ENCODE data around the gene PRKAG2. TPM values are rescaled to one million over a fixed set of nuclear protein-coding genes. Genes with fewer than 3 reads are reported as not detected.

PRKAG2 gene
- total RNA-seq, 1 experiment from 2014 or later: 73.9 TPM

DNA sequence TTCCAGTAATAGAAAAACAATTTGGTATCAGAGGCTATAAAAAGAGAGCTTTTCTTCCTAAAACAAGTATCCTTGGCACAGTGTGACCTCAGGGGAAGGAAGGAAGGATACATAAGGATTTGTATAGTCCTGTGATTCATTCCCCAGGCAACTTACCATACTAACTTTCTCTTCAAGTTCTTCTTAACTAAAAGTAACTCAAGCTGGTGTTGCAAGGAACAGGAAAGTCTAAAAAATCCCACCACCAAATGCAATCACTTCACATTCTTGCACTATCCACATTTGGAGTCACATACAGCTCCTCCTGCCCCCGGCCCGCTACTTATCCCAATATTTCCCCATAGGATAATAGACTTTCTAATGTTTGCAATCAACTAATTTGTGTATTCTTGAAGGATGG, 84.8 kb downstream of the PRKAG2 start:
- TF ChIP-seq, protein P1, sequence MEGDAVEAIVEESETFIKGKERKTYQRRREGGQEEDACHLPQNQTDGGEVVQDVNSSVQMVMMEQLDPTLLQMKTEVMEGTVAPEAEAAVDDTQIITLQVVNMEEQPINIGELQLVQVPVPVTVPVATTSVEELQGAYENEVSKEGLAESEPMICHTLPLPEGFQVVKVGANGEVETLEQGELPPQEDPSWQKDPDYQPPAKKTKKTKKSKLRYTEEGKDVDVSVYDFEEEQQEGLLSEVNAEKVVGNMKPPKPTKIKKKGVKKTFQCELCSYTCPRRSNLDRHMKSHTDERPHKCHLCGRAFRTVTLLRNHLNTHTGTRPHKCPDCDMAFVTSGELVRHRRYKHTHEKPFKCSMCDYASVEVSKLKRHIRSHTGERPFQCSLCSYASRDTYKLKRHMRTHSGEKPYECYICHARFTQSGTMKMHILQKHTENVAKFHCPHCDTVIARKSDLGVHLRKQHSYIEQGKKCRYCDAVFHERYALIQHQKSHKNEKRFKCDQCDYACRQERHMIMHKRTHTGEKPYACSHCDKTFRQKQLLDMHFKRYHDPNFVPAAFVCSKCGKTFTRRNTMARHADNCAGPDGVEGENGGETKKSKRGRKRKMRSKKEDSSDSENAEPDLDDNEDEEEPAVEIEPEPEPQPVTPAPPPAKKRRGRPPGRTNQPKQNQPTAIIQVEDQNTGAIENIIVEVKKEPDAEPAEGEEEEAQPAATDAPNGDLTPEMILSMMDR (IDR thresholded peaks at IDR 0.05; ENCODE audit: unreplicated experiment): no peak
- POLR2A ChIA-PET: no interaction called here
- DNase-seq (ENCODE audit: unreplicated experiment): no peak
- no peak overlapping the region for H3K27ac Mint-ChIP-seq (ENCODE audit: low read depth, unreplicated experiment)
- intact Hi-C loops (cut with micrococcal nuclease): no loop called here
- CTCF ChIA-PET: interaction anchor here (1.0 to 8.3 kb wide), 4 partner anchors 9 to 141 kb away, joined by 3 to 92 read pairs (median 4); no protein-coding TSS in a partner anchor
- H3K4me3 Mint-ChIP-seq (ENCODE audit: unreplicated experiment): no peak overlapping the region
- no peaks in the 10 kb centered on the region for H3K9me3 Mint-ChIP-seq (ENCODE audit: unreplicated experiment)
- peaks cover 13% of the 10 kb centered on the region for H3K4me1 Mint-ChIP-seq (ENCODE audit: insufficient read depth, unreplicated experiment)
- no TSS peak for BruUV-seq (replicated peaks)
- H3K36me3 Mint-ChIP-seq (ENCODE audit: insufficient read depth, unreplicated experiment): no peaks in the 10 kb centered on the region
- no peaks in the 10 kb centered on the region for H3K27me3 Mint-ChIP-seq (ENCODE audit: insufficient read depth, unreplicated experiment)

DNA sequence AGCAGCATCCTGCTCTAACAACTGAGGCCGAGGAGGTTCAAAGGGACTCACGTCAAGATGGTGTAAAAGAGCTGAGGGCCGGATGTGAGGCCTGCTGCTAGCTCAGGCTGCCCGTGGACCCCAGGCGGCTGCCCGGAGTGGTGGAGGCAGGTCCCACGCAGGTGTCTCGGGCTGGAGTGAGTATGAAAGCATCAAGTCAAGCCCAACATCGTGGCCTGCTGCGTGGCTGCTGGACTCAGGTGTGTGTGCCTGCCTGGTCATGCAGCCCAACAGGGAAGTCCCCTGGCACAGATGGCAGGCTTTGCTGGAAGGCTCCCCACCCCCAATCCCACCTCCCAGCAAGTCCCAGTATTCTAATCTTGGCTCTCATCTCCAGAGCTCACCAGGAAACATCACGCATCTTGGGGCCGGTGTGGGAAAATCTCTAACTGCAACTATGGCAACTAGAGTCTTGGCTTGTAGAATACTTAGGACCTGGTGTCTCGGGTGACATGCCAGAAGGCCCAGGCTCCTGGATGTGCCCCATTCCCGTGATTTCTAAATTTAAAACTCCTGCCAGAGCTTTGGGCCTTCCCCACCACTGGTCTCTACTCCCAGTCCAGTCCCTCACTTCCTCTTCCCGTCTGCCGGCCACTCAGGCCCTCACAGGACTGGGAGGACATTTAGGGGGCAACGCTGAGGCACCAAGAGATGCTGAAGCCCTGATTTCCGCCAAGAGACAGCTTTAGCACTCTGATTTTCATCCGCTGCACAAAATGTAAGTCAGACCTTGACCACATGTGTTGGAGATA, 85.9 kb downstream of the PRKAG2 start:
- POLR2A ChIA-PET: no interaction called here
- Mint-ChIP-seq H3K27me3 (ENCODE audit: insufficient read depth, unreplicated experiment) (no peaks in the 10 kb centered on the region), H3K4me3 (ENCODE audit: unreplicated experiment) (no peak overlapping the region), H3K36me3 (ENCODE audit: insufficient read depth, unreplicated experiment) (no peaks in the 10 kb centered on the region), H3K4me1 (ENCODE audit: insufficient read depth, unreplicated experiment) (peaks cover 5% of the 10 kb centered on the region), H3K9me3 (ENCODE audit: unreplicated experiment) (no peaks in the 10 kb centered on the region), H3K27ac (ENCODE audit: low read depth, unreplicated experiment) (no peak overlapping the region)
- CTCF ChIA-PET: interaction anchor here (0.6 to 8.3 kb wide), 6 partner anchors 8 to 341 kb away, joined by 3 to 92 read pairs (median 4); no protein-coding TSS in a partner anchor
- no TSS peak for BruUV-seq (replicated peaks)
- intact Hi-C loops (cut with micrococcal nuclease): no loop called here
- no peak for DNase-seq (ENCODE audit: unreplicated experiment)
- TF ChIP-seq, protein P1 (IDR thresholded peaks at IDR 0.05; ENCODE audit: unreplicated experiment): no peak

DNA sequence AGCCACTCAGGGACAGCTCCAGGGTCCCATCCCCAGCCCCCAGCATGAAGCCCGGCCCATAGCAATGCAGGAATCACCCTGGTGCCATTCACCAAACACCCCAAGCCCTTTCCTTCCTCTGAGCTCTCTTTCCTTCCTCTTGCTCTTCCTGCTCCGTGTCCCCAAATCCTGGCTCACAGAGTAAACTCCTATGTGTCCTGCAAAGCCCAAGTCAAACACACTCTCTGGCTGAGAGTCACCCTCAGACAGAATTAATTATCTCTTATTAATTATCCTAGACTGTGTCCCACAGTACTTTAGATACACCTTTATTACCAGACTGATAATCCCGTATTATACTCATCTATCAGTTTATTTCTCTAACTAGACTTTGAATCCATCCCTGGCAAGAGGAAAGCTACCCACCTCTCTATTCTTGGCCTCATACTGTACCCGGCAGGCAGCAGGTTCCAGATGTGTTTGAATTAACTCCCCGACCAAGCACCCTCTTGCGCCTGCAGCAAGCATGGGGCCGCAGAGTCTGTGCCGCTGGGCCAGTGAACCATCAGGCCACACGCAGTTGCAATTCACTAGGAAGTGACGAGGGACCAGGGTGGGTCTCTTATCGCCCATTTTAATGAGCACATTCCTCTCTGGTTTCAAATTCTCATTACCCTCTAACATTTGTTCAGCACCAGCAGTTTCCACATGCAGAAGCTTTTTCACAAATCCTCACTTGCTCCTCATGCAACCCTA, 86.7 kb downstream of the PRKAG2 start:
- H3K36me3 Mint-ChIP-seq (ENCODE audit: insufficient read depth, unreplicated experiment): no peaks in the 10 kb centered on the region
- ChIA-PET POLR2A (interaction anchor here (0.9 kb wide), 1 partner anchor 76 kb away, joined by 3 read pairs; no protein-coding TSS in a partner anchor), CTCF (interaction anchor here (0.8 to 1.4 kb wide), 4 partner anchors 9 to 340 kb away, joined by 3 to 6 read pairs (median 4); no protein-coding TSS in a partner anchor)
- peaks cover 4% of the 10 kb centered on the region for H3K4me1 Mint-ChIP-seq (ENCODE audit: insufficient read depth, unreplicated experiment)
- intact Hi-C loops (cut with micrococcal nuclease): no loop called here
- TF ChIP-seq, protein P1 (IDR thresholded peaks at IDR 0.05; ENCODE audit: unreplicated experiment): no peak
- H3K27ac Mint-ChIP-seq (ENCODE audit: low read depth, unreplicated experiment): no peak overlapping the region
- no peak for DNase-seq (ENCODE audit: unreplicated experiment)
- no peaks in the 10 kb centered on the region for H3K9me3 Mint-ChIP-seq (ENCODE audit: unreplicated experiment)
- BruUV-seq (replicated peaks): no TSS peak
- no peak overlapping the region for H3K4me3 Mint-ChIP-seq (ENCODE audit: unreplicated experiment)
- no peaks in the 10 kb centered on the region for H3K27me3 Mint-ChIP-seq (ENCODE audit: insufficient read depth, unreplicated experiment)

DNA sequence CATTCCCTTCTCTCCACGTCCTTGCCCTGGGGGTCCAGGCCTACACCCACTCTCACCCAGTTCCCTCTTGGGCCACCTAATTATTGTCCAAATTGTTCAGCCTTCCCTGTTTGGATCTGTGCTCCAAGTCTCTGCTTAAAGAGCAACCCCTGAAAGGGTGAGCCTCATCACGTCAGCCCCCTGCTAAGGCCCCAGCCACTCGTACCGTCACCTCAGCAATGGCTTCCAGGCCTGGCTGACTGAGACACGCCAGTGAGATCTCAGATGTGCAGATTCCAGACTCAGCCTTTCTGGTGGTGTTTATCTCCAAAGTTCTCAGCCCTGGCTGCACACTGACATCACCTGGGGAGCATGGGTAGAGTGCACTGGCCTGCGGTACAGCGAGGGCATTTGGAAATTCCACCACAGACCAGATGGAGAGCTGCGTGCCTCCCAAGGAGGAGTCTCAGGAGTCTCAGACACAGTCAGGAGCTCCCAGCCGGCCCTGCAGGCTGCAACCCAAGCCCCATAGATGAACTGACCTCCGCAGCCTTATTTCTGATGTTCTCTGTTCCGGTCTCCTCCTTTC, 87.5 kb downstream of the PRKAG2 start:
- ChIA-PET POLR2A (interaction anchor here (0.9 kb wide), 1 partner anchor 76 kb away, joined by 3 read pairs; no protein-coding TSS in a partner anchor), CTCF (interaction anchor here (1.2 to 1.4 kb wide), 2 partner anchors 8 to 143 kb away, joined by 3 to 6 read pairs; no protein-coding TSS in a partner anchor)
- Mint-ChIP-seq H3K27ac (ENCODE audit: low read depth, unreplicated experiment) (no peak overlapping the region), H3K4me1 (ENCODE audit: insufficient read depth, unreplicated experiment) (peaks cover 4% of the 10 kb centered on the region), H3K36me3 (ENCODE audit: insufficient read depth, unreplicated experiment) (no peaks in the 10 kb centered on the region), H3K27me3 (ENCODE audit: insufficient read depth, unreplicated experiment) (no peaks in the 10 kb centered on the region), H3K4me3 (ENCODE audit: unreplicated experiment) (no peak overlapping the region), H3K9me3 (ENCODE audit: unreplicated experiment) (no peaks in the 10 kb centered on the region)
- DNase-seq (ENCODE audit: unreplicated experiment): no peak
- intact Hi-C loops (cut with micrococcal nuclease): no loop called here
- no TSS peak for BruUV-seq (replicated peaks)
- TF ChIP-seq, protein P1 (IDR thresholded peaks at IDR 0.05; ENCODE audit: unreplicated experiment): no peak
